Choroid plexus epithelial cell (primary cell): ENCODE data around the gene ATP1B2.

ENCODE experiments used
- DNase-seq: peaks from one replicate; pipeline ENCODE4 v3.0.0-alpha.2; 2010; ENCODE audit warnings: low read depth
- H3K4me3 ChIP-seq: 2 replicates; pipeline ENCODE4 v1.5.1; 2011; ENCODE audit warnings: low read depth, mild to moderate bottlenecking, control low read depth, low read length, moderate library complexity
- CTCF ChIP-seq: conservative IDR thresholded peaks from 2 replicates; pipeline ENCODE4 v1.5.1; 2011; ENCODE audit warnings: low read depth, mild to moderate bottlenecking, control low read depth, inconsistent platforms, low read length, moderate library complexity

The ATP1B2 gene

GRCh38 chr17:7651097-7651664 is 455 bp downstream of the ATP1B2 start:
- no peak for DNase-seq
- no peak for TF ChIP-seq CTCF
- peak overlapping the region; percentile 43 for H3K4me3 ChIP-seq

GRCh38 chr17:7651665-7652387 is 1.1 kb downstream of the ATP1B2 start:
- peak overlapping the region; percentile 43 for H3K4me3 ChIP-seq
- TF ChIP-seq CTCF = no peak
- DNase-seq = no peak

DNA sequence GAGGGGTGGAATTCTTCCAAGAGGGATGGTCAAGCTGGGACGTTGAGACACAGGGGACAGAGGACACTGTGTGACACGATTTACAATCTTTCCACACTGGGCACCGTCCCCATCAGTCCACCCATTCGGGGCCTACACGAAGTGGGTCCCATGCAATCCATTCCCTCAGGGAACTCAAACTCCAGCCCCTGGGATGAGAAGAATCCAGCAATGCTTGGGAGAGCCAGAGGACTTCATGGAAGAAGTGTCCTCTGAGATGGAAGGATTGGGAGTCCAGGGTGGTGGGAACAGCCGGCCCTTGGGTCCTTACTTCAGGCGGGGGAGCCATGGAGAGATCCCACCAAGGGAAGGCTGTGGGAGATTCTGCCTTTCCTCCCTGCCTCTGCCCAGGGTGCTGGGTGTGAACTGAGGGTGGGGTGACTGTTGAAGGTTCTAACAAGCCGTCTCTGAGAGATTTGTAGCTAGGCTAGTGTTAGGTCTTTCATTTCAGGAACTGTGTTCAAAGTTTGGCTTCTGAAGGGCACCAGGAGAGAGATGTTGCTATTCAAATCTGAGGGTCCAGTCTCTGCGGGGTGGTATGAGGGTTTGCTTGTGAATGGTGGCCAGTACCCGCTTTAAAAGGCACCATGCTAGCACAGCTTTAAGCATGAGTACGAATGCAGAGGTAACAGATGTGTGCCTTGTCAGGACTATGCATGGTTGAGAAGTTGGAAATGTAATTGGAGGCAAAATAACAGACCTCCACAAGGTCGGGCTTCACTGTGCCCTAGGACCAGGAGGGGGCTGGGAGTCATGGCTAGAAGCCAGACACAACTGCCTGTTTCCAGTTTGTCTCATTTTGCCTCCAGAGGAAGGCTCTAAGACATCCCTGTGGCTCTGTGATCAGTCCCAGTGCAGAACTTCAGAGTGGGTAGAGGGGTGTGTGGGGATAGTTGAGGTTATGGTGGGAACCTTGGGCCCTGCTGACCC is 1.9 kb downstream of the ATP1B2 start:
- no peak for TF ChIP-seq CTCF
- no peak for DNase-seq
- no peak overlapping the region for H3K4me3 ChIP-seq

- H3K4me3 ChIP-seq = no peak overlapping the region
- TF ChIP-seq CTCF = no peak
- peak; percentile 23 for DNase-seq
Measured at GRCh38 chr17:7654832-7655540, 4.3 kb downstream of the ATP1B2 start.

DNA sequence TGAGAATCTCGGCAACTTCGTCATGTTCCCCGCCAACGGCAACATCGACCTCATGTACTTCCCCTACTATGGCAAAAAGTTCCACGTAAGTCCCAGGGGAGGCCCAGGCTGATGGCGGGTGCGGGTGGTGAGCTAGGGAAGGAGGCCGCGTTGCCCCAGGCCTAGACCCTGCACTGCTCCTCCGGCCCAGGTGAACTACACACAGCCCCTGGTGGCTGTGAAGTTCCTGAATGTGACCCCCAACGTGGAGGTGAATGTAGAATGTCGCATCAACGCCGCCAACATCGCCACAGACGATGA is 4.8 kb downstream of the ATP1B2 start:
- no peak for TF ChIP-seq CTCF
- DNase-seq = no peak
- H3K4me3 ChIP-seq = no peak overlapping the region

- peak; percentile 11 for TF ChIP-seq CTCF
- H3K4me3 ChIP-seq = no peak overlapping the region
- DNase-seq = no peak
Measured at GRCh38 chr17:7656958-7657609, 6.4 kb downstream of the ATP1B2 start.
